IMR-90 (cell line): ENCODE measurements around the gene ZNF555. TPM values are rescaled to one million over a fixed set of nuclear protein-coding genes. Genes with fewer than 3 reads are reported as not detected.

Experiments
- ATAC-seq: fragments of 200-7000 bp; cut with Tn5 transposase; 2 replicates; pipeline ENCODE4 v1.9.1; 2020; ENCODE audit warnings: low read depth, mild to moderate bottlenecking, moderate library complexity
- BruUV-seq: library from RNA; stranded (reverse); fragments of 400-500 nt; replicated peaks from 2 replicates; lab custom pipeline; 2021; lab: Mats Ljungman, UMichigan
- CTCF ChIA-PET: fragments of 300-600 bp; formaldehyde crosslinking; extraction: SDS; loops from one replicate; lab custom pipeline; 2021; ENCODE audit warnings: antibody characterized with exemption; lab: Yijun Ruan, JAX
- POLR2A ChIA-PET: fragments of 300-600 bp; sonication (Branson Sonifier 250); formaldehyde crosslinking; loops from one replicate; lab custom pipeline; 2022; ENCODE audit warnings: antibody characterized with exemption; ENCODE audit not compliant: unreplicated experiment; lab: Charles Lee
- DNase-seq: peaks from one replicate; pipeline ENCODE4 v3.0.0; 2013
- H2AFZ ChIP-seq: replicated peaks from 2 replicates; pipeline ENCODE3; 2013; ENCODE audit warnings: low read length, mild to moderate bottlenecking; ENCODE audit not compliant: poor library complexity
- H2AK5ac ChIP-seq: 2 replicates; pipeline ENCODE4 v1.6.1; 2013; ENCODE audit warnings: low read depth, low read length, inconsistent platforms
- H2AK9ac ChIP-seq: replicated peaks from 2 replicates; pipeline ENCODE3; 2013; ENCODE audit warnings: mild to moderate bottlenecking, low read depth, low read length, moderate library complexity; ENCODE audit not compliant: poor library complexity
- H2BK120ac ChIP-seq: 2 replicates; pipeline ENCODE4 v1.6.1; 2013; ENCODE audit warnings: low read depth, low read length, inconsistent platforms
- H2BK15ac ChIP-seq: 3 replicates; pipeline ENCODE4 v1.6.1; 2013; ENCODE audit warnings: low read depth, low read length, inconsistent platforms
- H2BK20ac ChIP-seq: 2 replicates; pipeline ENCODE4 v1.6.1; 2013; ENCODE audit warnings: low read depth, mild to moderate bottlenecking, inconsistent platforms, low read length, moderate library complexity
- H2BK5ac ChIP-seq: 2 replicates; pipeline ENCODE4 v1.6.1; 2013; ENCODE audit warnings: mild to moderate bottlenecking, low read depth, low read length, inconsistent platforms; ENCODE audit not compliant: poor library complexity, severe bottlenecking
- H3K14ac ChIP-seq: replicated peaks from 2 replicates; pipeline ENCODE4 v1.6.1; 2013; ENCODE audit warnings: low read depth, low read length, inconsistent platforms
- H3K18ac ChIP-seq: 2 replicates; pipeline ENCODE4 v1.6.1; 2013; ENCODE audit warnings: low read depth, low read length, control low read depth
- H3K23ac ChIP-seq: 2 replicates; pipeline ENCODE4 v1.6.1; 2013; ENCODE audit warnings: low read depth, low read length, inconsistent platforms
- H3K27ac ChIP-seq: 2 replicates; pipeline ENCODE4 v1.5.1; 2013; ENCODE audit warnings: mild to moderate bottlenecking, control low read depth, low read length; ENCODE audit not compliant: insufficient read depth
- H3K27me3 ChIP-seq: 2 replicates; pipeline ENCODE4 v1.6.1; 2013; ENCODE audit warnings: low read length; ENCODE audit not compliant: control insufficient read depth, insufficient read depth
- H3K36me3 ChIP-seq: 2 replicates; pipeline ENCODE4 v1.6.1; 2013; ENCODE audit warnings: low read length, mixed read lengths; ENCODE audit not compliant: control insufficient read depth, insufficient read depth
- H3K4ac ChIP-seq: 2 replicates; pipeline ENCODE4 v1.6.1; 2013; ENCODE audit warnings: low read depth, low read length, inconsistent platforms
- H3K4me1 ChIP-seq: 2 replicates; pipeline ENCODE4 v1.6.1; 2013; ENCODE audit warnings: low read length, mixed read lengths; ENCODE audit not compliant: control insufficient read depth, insufficient read depth
- H3K4me2 ChIP-seq: 2 replicates; pipeline ENCODE4 v1.6.1; 2013; ENCODE audit warnings: low read depth, mild to moderate bottlenecking, control low read depth, low read length, moderate library complexity
- H3K4me3 ChIP-seq: 2 replicates; pipeline ENCODE4 v1.5.1; 2013; ENCODE audit warnings: low read depth, mild to moderate bottlenecking, control low read depth, low read length, moderate library complexity; ENCODE audit not compliant: insufficient read depth
- H3K56ac ChIP-seq: 2 replicates; pipeline ENCODE4 v1.6.1; 2013; ENCODE audit warnings: low read length, inconsistent platforms; ENCODE audit not compliant: insufficient read depth; ENCODE audit errors: extremely low read depth
- H3K79me1 ChIP-seq, 2 experiments: 2 replicates each; pipeline ENCODE4 v1.6.1; 2013; ENCODE audit warnings: low read length in 2 of 2, inconsistent platforms in 1 of 2, low read depth in 1 of 2
- H3K9ac ChIP-seq: 2 replicates; pipeline ENCODE4 v1.6.1; 2013; ENCODE audit warnings: low read depth, low read length, control low read depth
- H3K9me1 ChIP-seq: 2 replicates; pipeline ENCODE4 v1.6.1; 2013; ENCODE audit warnings: low read length, inconsistent platforms; ENCODE audit not compliant: insufficient read depth
- H3K9me3 ChIP-seq: 2 replicates; pipeline ENCODE4 v1.6.1; 2013; ENCODE audit warnings: low read length; ENCODE audit not compliant: control insufficient read depth, insufficient read depth
- H4K20me1 ChIP-seq: 2 replicates; pipeline ENCODE4 v1.6.1; 2013; ENCODE audit warnings: low read length, inconsistent platforms; ENCODE audit not compliant: insufficient read depth
- H4K5ac ChIP-seq: 2 replicates; pipeline ENCODE4 v1.6.1; 2013; ENCODE audit warnings: mild to moderate bottlenecking, low read depth, low read length, control low read depth
- H4K8ac ChIP-seq, 2 experiments: 2 replicates each; pipeline ENCODE4 v1.6.1; 2013; ENCODE audit warnings: low read depth in 2 of 2, low read length in 2 of 2, control low read depth in 1 of 2, inconsistent platforms in 1 of 2
- H4K91ac ChIP-seq: 2 replicates; pipeline ENCODE4 v1.6.1; 2013; ENCODE audit warnings: low read depth, low read length, inconsistent platforms; ENCODE audit not compliant: insufficient read depth
- BHLHE40 ChIP-seq: fragments of 150-350 bp; IDR thresholded peaks from 2 replicates; pipeline ENCODE4 v1.6.1; 2016; ENCODE audit warnings: mild to moderate bottlenecking, low read depth, low read length
- CEBPB ChIP-seq: IDR thresholded peaks from 2 replicates; pipeline ENCODE4 v1.6.1; 2012; ENCODE audit warnings: low read depth, low read length, improper control_type of control experiment
- CHD1 ChIP-seq: IDR thresholded peaks from 2 replicates; pipeline ENCODE4 v1.6.1; 2012; ENCODE audit warnings: low read depth, low read length, improper control_type of control experiment
- MAZ ChIP-seq: IDR thresholded peaks from 2 replicates; pipeline ENCODE4 v1.6.1; 2012; ENCODE audit warnings: low read depth, mild to moderate bottlenecking, low read length, improper control_type of control experiment, moderate library complexity, borderline replicate concordance
- MXI1 ChIP-seq: IDR thresholded peaks from 2 replicates; pipeline ENCODE4 v1.6.1; 2012; ENCODE audit warnings: low read depth, mild to moderate bottlenecking, low read length, moderate library complexity, borderline replicate concordance
- RAD21 ChIP-seq: IDR thresholded peaks from 2 replicates; pipeline ENCODE4 v1.6.1; 2012; ENCODE audit warnings: low read length, improper control_type of control experiment
- WGBS, 2 experiments: methylation state at CpG; one replicate each; pipeline versions ENCODE4 v1.1.5 to v1.1.7; 2013; ENCODE audit warnings: missing lambda C conversion rate in 2 of 2; ENCODE audit not compliant: insufficient read length in 1 of 2; ENCODE audit errors: extremely low coverage in 2 of 2; 5-methylcytosine and 5-hydroxymethylcytosine counted together
- dilution Hi-C: fragments of 300-500 bp; cut with HindIII; formaldehyde crosslinking; loops from one replicate; pipeline ENCODE4 v1.14.3; 2018; ENCODE audit warnings: low sequenced_read_pairs; ENCODE audit not compliant: unreplicated experiment
- in situ Hi-C: fragments of 300-500 bp; cut with MboI; formaldehyde crosslinking; loops from 3 replicates; pipeline ENCODE4 v1.14.3; 2019; ENCODE audit warnings: low sequenced_read_pairs, inconsistent platforms, mixed read lengths
- intact Hi-C: fragments of 100-400 bp; cut with micrococcal nuclease; formaldehyde crosslinking; loops from 2 replicates; pipeline ENCODE4 v1.10.0; 2022
- polyA plus RNA-seq, 3 experiments: library from polyadenylated mRNA; depleted of rRNA; stranded (reverse); fragments of >200 nt; gene quantifications; 2 replicates each; pipeline ENCODE4 v1.2.3, GENCODE V29; 2012; ENCODE audit warnings: low replicate concordance in 1 of 3
- total RNA-seq: library from RNA; depleted of rRNA; stranded (reverse); fragments of >200 nt; gene quantifications from 2 replicates; pipeline ENCODE4 v1.2.3, GENCODE V29; 2012
- TF ChIP-seq, protein P1 (sequence below): fragments of 150-350 bp; IDR thresholded peaks from 2 replicates; pipeline ENCODE4 v1.6.1; 2016; ENCODE audit warnings: low read depth, mild to moderate bottlenecking, low read length, moderate library complexity, borderline replicate concordance
- TF ChIP-seq, protein P2 (sequence below): conservative IDR thresholded peaks from 2 replicates; pipeline ENCODE4 v1.5.1; 2012; ENCODE audit warnings: mild to moderate bottlenecking, low read depth, low read length, improper control_type of control experiment

ZNF555 gene
- total and polyA plus RNA-seq, 2 of the 4 experiments (the other 2 are of a cell fraction): 2.8 to 9.7 TPM

DNA sequence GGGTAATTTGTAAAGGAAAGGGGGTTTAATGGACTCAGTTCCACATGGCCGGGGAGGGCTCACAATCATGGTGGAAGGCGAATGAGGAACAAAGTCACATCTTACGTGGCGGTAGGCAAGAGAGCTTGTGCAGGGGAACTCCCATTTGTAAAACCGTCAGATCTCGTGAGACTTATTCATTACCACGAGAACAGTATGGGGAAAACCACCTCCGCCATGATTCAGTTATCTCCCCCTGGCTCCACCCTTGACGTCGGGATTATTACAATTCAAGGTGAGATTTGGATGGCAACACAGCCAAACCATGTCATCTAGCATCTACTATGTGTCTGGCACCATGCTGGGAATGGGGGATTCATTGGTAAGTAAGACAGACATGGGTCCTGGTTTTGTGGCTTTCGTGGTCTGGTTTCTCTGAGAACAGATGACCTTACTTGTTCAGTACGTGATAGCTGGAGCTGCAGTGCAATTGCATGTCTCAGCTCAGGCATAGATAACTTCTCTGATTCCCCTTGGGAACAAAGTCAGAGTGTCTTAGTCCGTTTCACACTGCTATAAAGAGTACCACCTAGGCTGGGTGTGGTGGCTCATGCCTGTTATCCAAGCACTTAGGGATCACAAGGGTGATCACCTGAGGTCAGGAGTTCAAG lies 13.3 kb upstream of the ZNF555 start:
- H3K23ac ChIP-seq: no peak overlapping the region
- intact Hi-C loops: no loop called here
- no peak overlapping the region for H2BK20ac ChIP-seq
- no peak overlapping the region for H2AK9ac ChIP-seq
- H3K9me3 ChIP-seq: peaks cover 46% of the 10 kb centered on the region
- no peak overlapping the region for H3K4me2 ChIP-seq
- H2BK15ac ChIP-seq: no peak overlapping the region
- H4K91ac ChIP-seq: no peak overlapping the region
- no peak overlapping the region for H3K56ac ChIP-seq
- DNase-seq (no peak), ATAC-seq (no peak)
- no peak overlapping the region for H4K5ac ChIP-seq
- peaks cover 27% of the 10 kb centered on the region for H3K36me3 ChIP-seq
- H2AK5ac ChIP-seq: no peak overlapping the region
- no peaks in the 10 kb centered on the region for H3K27me3 ChIP-seq
- H3K4ac ChIP-seq: no peak overlapping the region
- H2BK120ac ChIP-seq: no peak overlapping the region
- in situ Hi-C loops: no loop called here
- 85% methylated on average over 10 of the region's 13 CpGs; no CpG with 5 or more reads in 1 of the 2 experiments for WGBS, 2 experiments
- BruUV-seq: no TSS peak
- no peak overlapping the region for H4K8ac ChIP-seq
- no peak overlapping the region for H2BK5ac ChIP-seq
- no peaks in the 10 kb centered on the region for H3K4me1 ChIP-seq
- H3K14ac ChIP-seq: no peak overlapping the region
- no peaks in the 10 kb centered on the region for H4K20me1 ChIP-seq
- H3K18ac ChIP-seq: no peak overlapping the region
- H3K4me3 ChIP-seq: no peak overlapping the region
- no peak overlapping the region for H3K27ac ChIP-seq
- no peaks in the 10 kb centered on the region for H3K79me1 ChIP-seq
- no peak overlapping the region for H3K9ac ChIP-seq
- dilution Hi-C loops: no loop called here
- ChIA-PET POLR2A (no interaction called here), CTCF (no interaction called here)
- TF ChIP-seq MXI1 (no peak), CEBPB (no peak), MAZ (no peak), CHD1 (no peak), BHLHE40 (no peak), RAD21 (no peak)
- TF ChIP-seq, protein P1, sequence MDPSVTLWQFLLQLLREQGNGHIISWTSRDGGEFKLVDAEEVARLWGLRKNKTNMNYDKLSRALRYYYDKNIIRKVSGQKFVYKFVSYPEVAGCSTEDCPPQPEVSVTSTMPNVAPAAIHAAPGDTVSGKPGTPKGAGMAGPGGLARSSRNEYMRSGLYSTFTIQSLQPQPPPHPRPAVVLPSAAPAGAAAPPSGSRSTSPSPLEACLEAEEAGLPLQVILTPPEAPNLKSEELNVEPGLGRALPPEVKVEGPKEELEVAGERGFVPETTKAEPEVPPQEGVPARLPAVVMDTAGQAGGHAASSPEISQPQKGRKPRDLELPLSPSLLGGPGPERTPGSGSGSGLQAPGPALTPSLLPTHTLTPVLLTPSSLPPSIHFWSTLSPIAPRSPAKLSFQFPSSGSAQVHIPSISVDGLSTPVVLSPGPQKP: no peak
- TF ChIP-seq, protein P2, sequence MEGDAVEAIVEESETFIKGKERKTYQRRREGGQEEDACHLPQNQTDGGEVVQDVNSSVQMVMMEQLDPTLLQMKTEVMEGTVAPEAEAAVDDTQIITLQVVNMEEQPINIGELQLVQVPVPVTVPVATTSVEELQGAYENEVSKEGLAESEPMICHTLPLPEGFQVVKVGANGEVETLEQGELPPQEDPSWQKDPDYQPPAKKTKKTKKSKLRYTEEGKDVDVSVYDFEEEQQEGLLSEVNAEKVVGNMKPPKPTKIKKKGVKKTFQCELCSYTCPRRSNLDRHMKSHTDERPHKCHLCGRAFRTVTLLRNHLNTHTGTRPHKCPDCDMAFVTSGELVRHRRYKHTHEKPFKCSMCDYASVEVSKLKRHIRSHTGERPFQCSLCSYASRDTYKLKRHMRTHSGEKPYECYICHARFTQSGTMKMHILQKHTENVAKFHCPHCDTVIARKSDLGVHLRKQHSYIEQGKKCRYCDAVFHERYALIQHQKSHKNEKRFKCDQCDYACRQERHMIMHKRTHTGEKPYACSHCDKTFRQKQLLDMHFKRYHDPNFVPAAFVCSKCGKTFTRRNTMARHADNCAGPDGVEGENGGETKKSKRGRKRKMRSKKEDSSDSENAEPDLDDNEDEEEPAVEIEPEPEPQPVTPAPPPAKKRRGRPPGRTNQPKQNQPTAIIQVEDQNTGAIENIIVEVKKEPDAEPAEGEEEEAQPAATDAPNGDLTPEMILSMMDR: no peak
- H2AFZ ChIP-seq: no peak overlapping the region
- no peaks in the 10 kb centered on the region for H3K9me1 ChIP-seq
